Measurements from ENCODE around the gene UNC5B. TPM values are rescaled to one million over a fixed set of nuclear protein-coding genes. Genes with fewer than 3 reads are reported as not detected.

UNC5B gene
- polyA plus RNA-seq, 1 donor (not counting 4 experiments of a cell fraction or from before 2014, with no cell fraction given), result 1.1 TPM

- Histone ChIP-seq H3K4me2 (ENCODE audit: control insufficient read depth, extremely low read depth, insufficient read depth, low read depth, low read length) (no peak overlapping the region), H3K9ac (ENCODE audit: control insufficient read depth, extremely low read depth, insufficient read depth, low read length) (no peak overlapping the region), H4K20me1 (ENCODE audit: control insufficient read depth, extremely low read depth, insufficient read depth, low read length) (no peaks in the 10 kb centered on the region), H3K9me3 (ENCODE audit: control insufficient read depth, low read depth, low read length) (no peaks in the 10 kb centered on the region), H3K27ac (ENCODE audit: control insufficient read depth, insufficient read depth, low read length) (no peak overlapping the region), H3K27me3 (ENCODE audit: control insufficient read depth, extremely low read depth, insufficient read depth, low read length) (peaks cover 30% of the 10 kb centered on the region), H2AFZ (ENCODE audit: control insufficient read depth, low read length) (no peak overlapping the region), H3K36me3 (ENCODE audit: control insufficient read depth in 2 of 2, extremely low read depth in 1 of 2, insufficient read depth in 2 of 2, low read length in 2 of 2) (no peaks in the 10 kb centered on the region), H3K4me1 (ENCODE audit: control insufficient read depth, extremely low read depth, insufficient read depth, low read length) (no peaks in the 10 kb centered on the region), H3K4me3 (ENCODE audit: control insufficient read depth in 2 of 3, extremely low read depth in 1 of 3, insufficient read depth in 2 of 3, low read depth in 1 of 3, low read length in 3 of 3) (no peak overlapping the region), H3K9me1 (ENCODE audit: control insufficient read depth, extremely low read depth, insufficient read depth, low read length) (no peaks in the 10 kb centered on the region), H3K79me2 (ENCODE audit: control insufficient read depth, insufficient read depth, low read length) (no peaks in the 10 kb centered on the region)
- TF ChIP-seq EZH2 (IDR thresholded peaks at IDR 0.05; ENCODE audit: low read length) (no peak), CTCF (optimal IDR thresholded peaks at IDR 0.05 in 1 of 3, IDR thresholded peaks at IDR 0.05 in 1 of 3, conservative IDR thresholded peaks at IDR 0.05 in 1 of 3; ENCODE audit: extremely low read depth in 1 of 3, insufficient read depth in 2 of 3, low read length in 3 of 3) (no peak)
- dilution Hi-C loops (cut with MboI; ENCODE audit: extremely low pct_ligation_motif_present, low sequenced_read_pairs), result no loop called here
- DNase-seq (ENCODE audit: low read depth, low spot score), result no peak
- no peak for FAIRE-seq
These were observed 27.9 kb upstream of the UNC5B start for GRCh38 chr10:71184421-71184820.

GRCh38 chr10:71185209-71185608, 27.2 kb upstream of the UNC5B start:
- Histone ChIP-seq H4K20me1 (ENCODE audit: control insufficient read depth, extremely low read depth, insufficient read depth, low read length) (no peaks in the 10 kb centered on the region), H3K79me2 (ENCODE audit: control insufficient read depth, insufficient read depth, low read length) (no peaks in the 10 kb centered on the region), H3K9me3 (ENCODE audit: control insufficient read depth, low read depth, low read length) (no peaks in the 10 kb centered on the region), H3K4me3 (ENCODE audit: control insufficient read depth in 2 of 3, extremely low read depth in 1 of 3, insufficient read depth in 2 of 3, low read depth in 1 of 3, low read length in 3 of 3) (no peak overlapping the region), H3K27me3 (ENCODE audit: control insufficient read depth, extremely low read depth, insufficient read depth, low read length) (peaks cover 32% of the 10 kb centered on the region), H3K4me2 (ENCODE audit: control insufficient read depth, extremely low read depth, insufficient read depth, low read depth, low read length) (no peak overlapping the region), H3K9me1 (ENCODE audit: control insufficient read depth, extremely low read depth, insufficient read depth, low read length) (no peaks in the 10 kb centered on the region), H3K27ac (ENCODE audit: control insufficient read depth, insufficient read depth, low read length) (no peak overlapping the region), H2AFZ (ENCODE audit: control insufficient read depth, low read length) (no peak overlapping the region), H3K4me1 (ENCODE audit: control insufficient read depth, extremely low read depth, insufficient read depth, low read length) (no peaks in the 10 kb centered on the region), H3K9ac (ENCODE audit: control insufficient read depth, extremely low read depth, insufficient read depth, low read length) (no peak overlapping the region), H3K36me3 (ENCODE audit: control insufficient read depth in 2 of 2, extremely low read depth in 1 of 2, insufficient read depth in 2 of 2, low read length in 2 of 2) (no peaks in the 10 kb centered on the region)
- TF ChIP-seq CTCF (optimal IDR thresholded peaks at IDR 0.05 in 1 of 3, IDR thresholded peaks at IDR 0.05 in 1 of 3, conservative IDR thresholded peaks at IDR 0.05 in 1 of 3; ENCODE audit: extremely low read depth in 1 of 3, insufficient read depth in 2 of 3, low read length in 3 of 3), result no peak
- TF ChIP-seq EZH2 (IDR thresholded peaks at IDR 0.05; ENCODE audit: low read length), result no peak
- no peak for DNase-seq (ENCODE audit: low read depth, low spot score)
- dilution Hi-C loops (cut with MboI; ENCODE audit: extremely low pct_ligation_motif_present, low sequenced_read_pairs), result no loop called here
- no peak for FAIRE-seq
